ENCODE data around the gene MBP. TPM values are rescaled to one million over a fixed set of nuclear protein-coding genes. Genes with fewer than 3 reads are reported as not detected.

Gene MBP
- total RNA-seq, 4 donors from 2014 or later: 45.0 to 60.0 (median 51.9) TPM

DNA sequence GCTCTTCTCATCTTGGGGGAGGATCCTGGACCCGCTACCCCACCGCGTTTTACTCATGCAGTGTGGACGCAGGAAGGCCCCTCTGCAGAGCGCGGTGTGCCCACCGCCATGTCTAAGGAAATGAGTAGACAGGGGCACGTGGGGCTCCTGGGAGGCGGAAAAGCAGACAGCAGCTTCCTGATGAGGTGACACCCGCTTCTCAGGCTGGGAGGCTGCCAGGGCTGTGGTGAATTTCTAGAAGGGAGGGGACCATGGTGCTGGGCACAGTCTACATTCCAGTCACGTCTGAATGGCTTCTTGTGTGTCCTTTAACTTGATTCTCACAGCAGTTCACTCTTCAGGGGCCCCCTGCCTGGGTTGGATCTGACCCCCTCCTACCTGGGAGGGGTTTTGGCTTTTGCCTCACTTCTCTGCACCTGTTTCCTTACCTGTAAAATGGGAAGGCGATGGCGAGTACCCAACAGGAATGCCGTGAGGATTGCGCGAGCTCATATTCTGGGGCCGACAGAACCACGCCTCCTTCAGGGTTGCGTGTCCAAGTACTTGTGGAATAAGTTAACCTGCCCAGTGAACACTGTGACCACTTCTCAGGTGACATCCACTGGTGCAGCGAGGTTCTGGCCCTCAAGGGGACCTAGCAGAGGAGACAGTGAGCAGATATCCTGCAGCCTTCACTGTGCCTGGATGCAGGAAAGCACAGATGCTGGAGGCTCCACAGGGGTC lies 32.3 kb upstream of the MBP start:
- no peak overlapping the region for H3K4me3 ChIP-seq (ENCODE audit: low read depth, poor library complexity, severe bottlenecking)
- intact Hi-C loops (cut with DNase I; ENCODE audit: low total_unique reads): no loop called here
- no peak for DNase-seq (ENCODE audit: low spot score in 2 of 2)
- 83 to 86% methylated on average over 20 of the region's 20 CpGs for WGBS, 2 donors
- TF ChIP-seq POLR2A (IDR thresholded peaks at IDR 0.05) (no peak), CTCF (IDR thresholded peaks at IDR 0.05) (no peak)

- no peak for TF ChIP-seq CTCF (IDR thresholded peaks at IDR 0.05)
- TF ChIP-seq POLR2A (IDR thresholded peaks at IDR 0.05): no peak
- intact Hi-C loops (cut with DNase I; ENCODE audit: low total_unique reads): no loop called here
- H3K4me3 ChIP-seq (ENCODE audit: low read depth, poor library complexity, severe bottlenecking): no peak overlapping the region
- 94 to 99% methylated on average over 13 of the region's 13 CpGs for WGBS, 2 donors
- DNase-seq (ENCODE audit: low spot score in 2 of 2): no peak
Observed at GRCh38 chr18:77164026-77164425, 31.4 kb upstream of the MBP start.

- no peak for DNase-seq (ENCODE audit: low spot score in 2 of 2)
- no peak overlapping the region for H3K4me3 ChIP-seq (ENCODE audit: low read depth, poor library complexity, severe bottlenecking)
- TF ChIP-seq POLR2A (IDR thresholded peaks at IDR 0.05) (no peak), CTCF (IDR thresholded peaks at IDR 0.05) (no peak)
- 63 to 78% methylated on average over 8 of the region's 8 CpGs for WGBS, 2 donors
- intact Hi-C loops (cut with DNase I; ENCODE audit: low total_unique reads): no loop called here
Observed at GRCh38 chr18:77162580-77162979, 30.0 kb upstream of the MBP start.

- no peak for DNase-seq (ENCODE audit: low spot score in 2 of 2)
- TF ChIP-seq CTCF (IDR thresholded peaks at IDR 0.05): no peak
- TF ChIP-seq POLR2A (IDR thresholded peaks at IDR 0.05): no peak
- WGBS, 2 donors: 40 to 50% methylated on average over 5 of the region's 5 CpGs
- intact Hi-C loops (cut with DNase I; ENCODE audit: low total_unique reads): no loop called here
- H3K4me3 ChIP-seq (ENCODE audit: low read depth, poor library complexity, severe bottlenecking): no peak overlapping the region
Observed at GRCh38 chr18:77161961-77162360, 29.4 kb upstream of the MBP start.

DNA sequence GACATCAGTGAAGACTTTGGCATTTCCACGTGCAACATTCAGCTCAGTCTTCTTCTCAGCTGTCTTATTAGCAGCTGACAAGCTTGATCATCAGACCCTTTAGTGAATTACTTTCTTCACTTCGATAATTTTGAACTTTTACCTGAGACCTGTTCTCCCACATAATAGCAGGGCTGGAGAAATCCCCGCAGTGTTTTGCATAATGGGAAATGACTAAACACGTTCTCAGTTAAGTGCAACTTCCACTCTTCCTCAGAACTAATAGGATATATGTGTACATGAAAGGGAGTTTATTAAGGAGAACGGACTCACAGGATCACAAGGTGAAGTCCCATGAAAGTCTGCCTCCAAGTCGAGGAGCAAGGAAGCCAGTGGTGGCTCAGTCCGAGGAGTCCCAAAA lies 28.8 kb upstream of the MBP start:
- TF ChIP-seq POLR2A (IDR thresholded peaks at IDR 0.05): no peak
- 65 to 67% methylated on average over 7 of the region's 7 CpGs for WGBS, 2 donors

DNA sequence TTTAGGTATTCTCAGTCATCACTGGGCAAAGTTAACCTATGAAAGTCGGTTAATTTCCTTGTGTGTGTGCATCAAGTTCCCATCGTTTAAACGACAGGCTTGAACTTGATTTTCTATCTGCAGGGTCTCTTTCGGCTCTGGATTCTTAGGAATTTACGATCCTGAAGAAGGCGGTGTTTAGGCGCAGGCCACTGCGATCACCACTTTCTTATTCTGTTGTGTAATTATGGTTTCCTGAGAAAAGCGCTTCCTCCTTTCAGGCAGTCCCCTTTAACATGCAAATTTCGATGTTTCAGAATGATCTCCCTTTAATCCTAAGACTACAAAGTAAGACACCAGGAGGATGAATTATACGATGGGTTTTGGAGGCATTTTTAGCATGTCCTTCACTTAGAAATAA lies 27.9 kb upstream of the MBP start:
- intact Hi-C loops (cut with DNase I; ENCODE audit: low total_unique reads): no loop called here
- no peak overlapping the region for H3K4me3 ChIP-seq (ENCODE audit: low read depth, poor library complexity, severe bottlenecking)
- DNase-seq (ENCODE audit: low spot score in 2 of 2): no peak
- TF ChIP-seq POLR2A (IDR thresholded peaks at IDR 0.05) (no peak), CTCF (IDR thresholded peaks at IDR 0.05) (no peak)
- WGBS, 2 donors: 58 to 59% methylated on average over 11 of the region's 11 CpGs

More for the DNA sequence above, 28.8 kb upstream of the MBP start:
- H3K4me3 ChIP-seq (ENCODE audit: low read depth, poor library complexity, severe bottlenecking): no peak overlapping the region
- intact Hi-C loops (cut with DNase I; ENCODE audit: low total_unique reads): no loop called here
- no peak for DNase-seq (ENCODE audit: low spot score in 2 of 2)

Measured in lower leg skin (tissue), 4 donors.